H9 (cell line): Measurements from ENCODE around the gene ZDHHC12. TPM values are rescaled to one million over a fixed set of nuclear protein-coding genes. Genes with fewer than 3 reads are reported as not detected.
A peak's percentile ranks its signal among the peaks of the same experiment; 100 is the strongest.

Experiments
- DNase-seq: peaks from one replicate; pipeline ENCODE4 v3.0.0-alpha.2; 2017
- H2AFZ ChIP-seq: one replicate; pipeline ENCODE4 v1.6.1; 2013; ENCODE audit warnings: mild to moderate bottlenecking, low read length, control low read depth, moderate library complexity
- H2AK5ac ChIP-seq: 2 replicates; pipeline ENCODE4 v1.6.1; 2013; ENCODE audit warnings: low read length, control low read depth, mixed read lengths; ENCODE audit not compliant: insufficient read length
- H2BK120ac ChIP-seq: one replicate; pipeline ENCODE4 v1.6.1; 2013; ENCODE audit warnings: low read depth, mild to moderate bottlenecking, low read length, control low read depth, inconsistent platforms; ENCODE audit not compliant: poor library complexity, severe bottlenecking
- H2BK12ac ChIP-seq: 2 replicates; pipeline ENCODE4 v1.6.1; 2013; ENCODE audit warnings: low read length, control low read depth, mixed read lengths, low read depth; ENCODE audit not compliant: insufficient read length
- H2BK15ac ChIP-seq: 2 replicates; pipeline ENCODE4 v1.6.1; 2013; ENCODE audit warnings: low read depth, low read length, control low read depth
- H2BK20ac ChIP-seq: one replicate; pipeline ENCODE4 v1.6.1; 2013; ENCODE audit warnings: low read depth, mild to moderate bottlenecking, low read length, control low read depth, inconsistent platforms; ENCODE audit not compliant: poor library complexity, severe bottlenecking
- H2BK5ac ChIP-seq: 2 replicates; pipeline ENCODE4 v1.6.1; 2013; ENCODE audit warnings: low read length, control low read depth, mixed read lengths; ENCODE audit not compliant: insufficient read length
- H3K14ac ChIP-seq: 2 replicates; pipeline ENCODE4 v1.6.1; 2013; ENCODE audit warnings: low read length, control low read depth; ENCODE audit not compliant: insufficient read depth
- H3K18ac ChIP-seq: 2 replicates; pipeline ENCODE4 v1.6.1; 2013; ENCODE audit warnings: low read depth, mild to moderate bottlenecking, mixed read lengths, low read length, control low read depth; ENCODE audit not compliant: insufficient read length
- H3K23ac ChIP-seq: 2 replicates; pipeline ENCODE4 v1.6.1; 2013; ENCODE audit warnings: low read length, control low read depth, mixed read lengths, low read depth; ENCODE audit not compliant: insufficient read length
- H3K23me2 ChIP-seq: 2 replicates; pipeline ENCODE4 v1.6.1; 2013; ENCODE audit warnings: low read depth, mild to moderate bottlenecking, mixed read lengths, low read length, control low read depth; ENCODE audit not compliant: insufficient read length, poor library complexity, severe bottlenecking
- H3K27ac ChIP-seq: 2 replicates; pipeline ENCODE4 v1.5.1; 2013; ENCODE audit warnings: low read length, control low read depth, mixed read lengths, low read depth; ENCODE audit not compliant: insufficient read length
- H3K27me3 ChIP-seq: 2 replicates; pipeline ENCODE4 v1.6.1; 2013; ENCODE audit warnings: low read length, control low read depth, inconsistent platforms; ENCODE audit not compliant: insufficient read depth
- H3K4ac ChIP-seq: 2 replicates; pipeline ENCODE4 v1.6.1; 2013; ENCODE audit warnings: low read depth, mild to moderate bottlenecking, control low read depth, inconsistent platforms, low read length, moderate library complexity
- H3K4me1 ChIP-seq: 2 replicates; pipeline ENCODE4 v1.6.1; 2013; ENCODE audit warnings: low read length, control low read depth, inconsistent platforms; ENCODE audit not compliant: insufficient read depth
- H3K4me2 ChIP-seq: 2 replicates; pipeline ENCODE4 v1.6.1; 2013; ENCODE audit warnings: low read length, control low read depth, mixed read lengths; ENCODE audit not compliant: insufficient read length, insufficient read depth
- H3K56ac ChIP-seq: 2 replicates; pipeline ENCODE4 v1.6.1; 2013; ENCODE audit warnings: low read depth, mild to moderate bottlenecking, mixed read lengths, low read length, control low read depth; ENCODE audit not compliant: insufficient read length
- H3K79me1 ChIP-seq: 2 replicates; pipeline ENCODE4 v1.6.1; 2013; ENCODE audit warnings: low read depth, mild to moderate bottlenecking, moderate library complexity, low read length, control low read depth, inconsistent platforms; ENCODE audit not compliant: insufficient read depth, poor library complexity, severe bottlenecking
- H3K79me2 ChIP-seq: 2 replicates; pipeline ENCODE4 v1.6.1; 2013; ENCODE audit warnings: low read length, control low read depth, inconsistent platforms; ENCODE audit not compliant: insufficient read depth
- H3K9ac ChIP-seq: 2 replicates; pipeline ENCODE4 v1.6.1; 2013; ENCODE audit warnings: low read length, control low read depth, mixed read lengths; ENCODE audit not compliant: insufficient read length; ENCODE audit errors: extremely low read depth
- H3K9me3 ChIP-seq: one replicate; pipeline ENCODE4 v1.6.1; 2013; ENCODE audit warnings: low read depth, low read length, inconsistent platforms; ENCODE audit not compliant: control insufficient read depth
- H3T11ph ChIP-seq: one replicate; pipeline ENCODE4 v1.6.1; 2013; ENCODE audit warnings: mild to moderate bottlenecking, low read length, control low read depth, inconsistent platforms
- H4K20me1 ChIP-seq: one replicate; pipeline ENCODE4 v1.6.1; 2013; ENCODE audit not compliant: control insufficient read depth, insufficient read length, insufficient read depth
- H4K5ac ChIP-seq: 2 replicates; pipeline ENCODE4 v1.6.1; 2013; ENCODE audit warnings: low read depth, mild to moderate bottlenecking, mixed read lengths, low read length, control low read depth; ENCODE audit not compliant: insufficient read length
- H4K8ac ChIP-seq: replicated peaks from 2 replicates; pipeline ENCODE4 v1.6.1; 2013; ENCODE audit warnings: low read length, control low read depth, mixed read lengths, low read depth; ENCODE audit not compliant: insufficient read length
- H4K91ac ChIP-seq: 2 replicates; pipeline ENCODE4 v1.6.1; 2013; ENCODE audit warnings: low read depth, mild to moderate bottlenecking, moderate library complexity, mixed read lengths, low read length, control low read depth; ENCODE audit not compliant: insufficient read length
- H3K27ac Mint-ChIP-seq, 3 experiments: 2 replicates in 2 of 3; 3 replicates in 1 of 3; pipeline ENCODE4 v1.8.0; 2020 to 2021; ENCODE audit warnings: mixed read lengths in 3 of 3, mild to moderate bottlenecking in 1 of 3, moderate library complexity in 1 of 3
- H3K27me3 Mint-ChIP-seq: 2 replicates; pipeline ENCODE4 v1.8.0; 2021; ENCODE audit warnings: low read depth, mild to moderate bottlenecking, moderate library complexity, mixed read lengths
- H3K36me3 Mint-ChIP-seq, 3 experiments: 2 replicates in 2 of 3; 3 replicates in 1 of 3; pipeline ENCODE4 v1.8.0; 2020 to 2021; ENCODE audit warnings: low read depth in 3 of 3, mixed read lengths in 3 of 3; ENCODE audit not compliant: insufficient read depth in 1 of 3
- H3K4me1 Mint-ChIP-seq, 2 experiments: 2 replicates each; pipeline ENCODE4 v1.8.0; 2020; ENCODE audit warnings: mixed read lengths in 2 of 2
- H3K4me3 Mint-ChIP-seq, 2 experiments: 2 replicates in 1 of 2; 3 replicates in 1 of 2; pipeline ENCODE4 v1.8.0; 2020 to 2021; ENCODE audit warnings: mild to moderate bottlenecking in 2 of 2, mixed read lengths in 2 of 2, moderate library complexity in 1 of 2
- H3K9me3 Mint-ChIP-seq, 2 experiments: 2 replicates in 1 of 2; 3 replicates in 1 of 2; pipeline ENCODE4 v1.8.0; 2020; ENCODE audit warnings: mild to moderate bottlenecking in 2 of 2, mixed read lengths in 2 of 2, moderate library complexity in 1 of 2
- WGBS: extraction: QIAGEN DNeasy Blood & Tissue Kit; methylation state at CpG from one replicate; pipeline ENCODE4 v1.1.7; 2013; ENCODE audit warnings: missing lambda C conversion rate, low lambda C conversion rate, mixed read lengths; ENCODE audit not compliant: insufficient read length; ENCODE audit errors: extremely low coverage; 5-methylcytosine and 5-hydroxymethylcytosine counted together
- total RNA-seq: library from RNA; stranded (reverse); gene quantifications from 2 replicates; pipeline ENCODE4 v1.2.1, GENCODE V29; 2021
- TF ChIP-seq, protein P1 (sequence below): fragments of 200-600 bp; sonication (generic); conservative IDR thresholded peaks from 3 replicates; pipeline ENCODE4 v1.8.0; 2021; ENCODE audit warnings: antibody characterized with exemption, mild to moderate bottlenecking

ZDHHC12 gene
- total RNA-seq, 1 experiment from 2014 or later, result 42.8 TPM

DNA sequence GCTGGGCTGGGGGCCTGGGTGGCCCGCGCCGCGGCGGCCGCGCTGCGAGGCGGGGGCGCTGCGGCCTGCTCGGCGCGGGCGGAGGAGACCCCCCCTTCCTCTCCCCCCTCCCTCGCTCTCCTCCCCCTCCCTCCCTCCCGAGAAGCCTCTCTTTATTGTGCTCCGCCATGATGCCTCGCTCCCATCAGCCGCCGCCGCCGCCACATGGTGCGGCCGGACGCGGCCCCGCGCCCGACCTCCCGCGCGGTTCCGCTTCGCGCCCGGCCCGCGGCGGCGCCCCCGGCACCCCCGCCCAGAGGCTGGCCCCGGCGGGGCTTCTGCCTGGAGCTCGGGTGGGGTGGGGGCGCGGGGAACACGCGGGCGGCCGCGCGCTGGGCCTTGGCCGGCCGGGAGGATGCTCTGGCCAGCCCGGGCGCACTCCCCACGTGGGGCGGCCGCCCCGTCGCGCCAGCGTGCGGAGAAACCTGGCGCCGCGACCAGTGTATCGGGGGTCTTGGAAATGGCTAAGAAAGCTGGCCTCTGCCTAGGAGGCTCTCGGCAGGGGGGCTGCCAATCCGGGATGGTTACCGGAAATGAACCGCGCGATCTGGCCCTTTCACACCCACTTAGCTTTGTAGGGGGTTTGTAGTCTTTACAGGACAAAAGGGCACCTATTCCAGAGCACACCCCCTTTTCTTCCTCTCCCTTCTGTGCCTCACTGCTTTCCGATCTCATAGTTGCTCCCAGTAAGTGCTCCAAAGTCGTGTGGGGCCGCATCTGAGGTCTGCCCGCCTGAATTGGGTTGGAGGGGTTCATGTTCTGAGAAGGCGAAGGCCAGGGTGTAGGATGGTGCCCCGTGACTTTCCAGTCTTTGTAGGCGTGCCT lies 33.9 kb downstream of the ZDHHC12 start:
- Histone ChIP-seq H3K79me2 (peaks cover 33% of the 10 kb centered on the region), H3K4me1 (peaks cover 4% of the 10 kb centered on the region; the same call in 1 of the 2 replicates), H2BK15ac (no peak overlapping the region), H3K23me2 (peaks cover 12% of the 10 kb centered on the region), H3K4ac (no peak overlapping the region), H4K5ac (no peak overlapping the region), H2BK120ac (no peak overlapping the region), H4K20me1 (no peaks in the 10 kb centered on the region), H3K18ac (peak overlapping the region; percentile 79), H3K27me3 (no peaks in the 10 kb centered on the region), H3K9ac (peak overlapping the region; percentile 96), H3K14ac (peak overlapping the region; percentile 67), H2BK5ac (peak overlapping the region; percentile 96), H3K27ac (peak overlapping the region; percentile 59), H3K79me1 (no peaks in the 10 kb centered on the region), H2BK12ac (no peak overlapping the region), H2BK20ac (no peak overlapping the region), H2AFZ (no peak overlapping the region), H3K9me3 (no peaks in the 10 kb centered on the region), H2AK5ac (no peak overlapping the region), H3K4me2 (peak overlapping the region; percentile 100), H3K23ac (no peak overlapping the region), H4K8ac (no peak overlapping the region), H4K91ac (no peak overlapping the region), H3K56ac (no peak overlapping the region), H3T11ph (no peak overlapping the region)
- H3K9me3 Mint-ChIP-seq, result peaks cover 0 to 5% of the 10 kb centered on the region in 2 experiments; a peak in 2 of 5 replicates
- peak; percentile 45 for DNase-seq
- H3K4me1 Mint-ChIP-seq, result peaks cover 42 to 50% of the 10 kb centered on the region in 2 experiments
- H3K27me3 Mint-ChIP-seq, result no peaks in the 10 kb centered on the region
- no CpG with 5 or more reads among the region's 83 CpGs for WGBS
- H3K4me3 Mint-ChIP-seq, result peak overlapping the region; percentile 93 to 99
- H3K27ac Mint-ChIP-seq, result peak overlapping the region; percentile 95 to 99 (median 96)
- peaks cover 62 to 73% (median 63%) of the 10 kb centered on the region in 3 experiments for H3K36me3 Mint-ChIP-seq
- TF ChIP-seq, protein P1, sequence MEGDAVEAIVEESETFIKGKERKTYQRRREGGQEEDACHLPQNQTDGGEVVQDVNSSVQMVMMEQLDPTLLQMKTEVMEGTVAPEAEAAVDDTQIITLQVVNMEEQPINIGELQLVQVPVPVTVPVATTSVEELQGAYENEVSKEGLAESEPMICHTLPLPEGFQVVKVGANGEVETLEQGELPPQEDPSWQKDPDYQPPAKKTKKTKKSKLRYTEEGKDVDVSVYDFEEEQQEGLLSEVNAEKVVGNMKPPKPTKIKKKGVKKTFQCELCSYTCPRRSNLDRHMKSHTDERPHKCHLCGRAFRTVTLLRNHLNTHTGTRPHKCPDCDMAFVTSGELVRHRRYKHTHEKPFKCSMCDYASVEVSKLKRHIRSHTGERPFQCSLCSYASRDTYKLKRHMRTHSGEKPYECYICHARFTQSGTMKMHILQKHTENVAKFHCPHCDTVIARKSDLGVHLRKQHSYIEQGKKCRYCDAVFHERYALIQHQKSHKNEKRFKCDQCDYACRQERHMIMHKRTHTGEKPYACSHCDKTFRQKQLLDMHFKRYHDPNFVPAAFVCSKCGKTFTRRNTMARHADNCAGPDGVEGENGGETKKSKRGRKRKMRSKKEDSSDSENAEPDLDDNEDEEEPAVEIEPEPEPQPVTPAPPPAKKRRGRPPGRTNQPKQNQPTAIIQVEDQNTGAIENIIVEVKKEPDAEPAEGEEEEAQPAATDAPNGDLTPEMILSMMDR, result no peak
